ENCODE data around the gene CNIH3. TPM values are rescaled to one million over a fixed set of nuclear protein-coding genes. Genes with fewer than 3 reads are reported as not detected.

The CNIH3 gene
- total RNA-seq, 1 experiment from 2014 or later, result 1.8 TPM

DNA sequence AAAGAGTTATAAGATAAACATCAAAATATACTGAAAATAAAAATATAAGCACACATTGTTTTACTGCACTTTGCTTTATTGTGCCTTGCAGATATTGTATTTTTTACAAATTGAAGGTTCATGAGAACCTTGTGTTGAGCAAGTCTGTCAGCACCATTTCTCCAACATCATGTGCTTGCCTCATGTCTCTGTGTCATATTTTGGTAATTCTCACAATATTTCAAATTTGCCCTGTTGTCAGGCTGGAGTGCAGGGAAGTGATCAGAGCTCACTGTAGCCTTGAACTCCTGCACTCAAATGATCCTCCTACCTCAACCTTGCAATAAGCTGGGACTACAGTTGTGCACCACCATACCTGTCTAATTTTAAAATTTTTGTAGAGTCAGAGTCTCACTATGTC is 21.3 kb upstream of the CNIH3 start:
- H2AFZ ChIP-seq (ENCODE audit: low read depth, low read length, poor library complexity, severe bottlenecking), result no peak overlapping the region
- peaks cover 0 to 2% of the 10 kb centered on the region in 2 experiments; a peak in 1 of 4 replicates for H3K4me1 ChIP-seq (ENCODE audit: control insufficient read depth in 1 of 2, insufficient read depth in 2 of 2, low read length in 2 of 2)
- no peak overlapping the region for H3K9ac ChIP-seq (ENCODE audit: low read length)
- intact Hi-C loops (cut with micrococcal nuclease), result no loop called here
- H3K9me2 ChIP-seq (ENCODE audit: insufficient read depth), result no peaks in the 10 kb centered on the region
- H4K20me1 ChIP-seq (ENCODE audit: insufficient read depth), result no peaks in the 10 kb centered on the region
- no peak overlapping the region for H3K4me3 ChIP-seq (replicated peaks in 1 of 2; ENCODE audit: low read depth in 1 of 2, low read length in 2 of 2)
- RAD21 ChIA-PET (ENCODE audit: low non-redundant PET in 1 of 2, low total read pairs in 2 of 2, uncharacterized antibody in 2 of 2, unreplicated experiment in 2 of 2), result no interaction called here
- no TSS peak for BruUV-seq (replicated peaks)
- H3K27ac ChIP-seq (ENCODE audit: low read depth, low read length), result no peak overlapping the region
- CTCF ChIA-PET, result no interaction called here
- TF ChIP-seq CEBPB (IDR thresholded peaks at IDR 0.05; ENCODE audit: low read depth), result no peak
- TF ChIP-seq SIN3A (IDR thresholded peaks at IDR 0.05; ENCODE audit: low read depth), result no peak
- no peak for TF ChIP-seq EZH2 (IDR thresholded peaks at IDR 0.05)
- no peak for TF ChIP-seq TCF7L2 (IDR thresholded peaks at IDR 0.05; ENCODE audit: borderline replicate concordance, extremely low read depth, insufficient read depth, insufficient read length)
- TF ChIP-seq CBX3 (IDR thresholded peaks at IDR 0.05; ENCODE audit: low read depth), result no peak
- TF ChIP-seq, protein P1, sequence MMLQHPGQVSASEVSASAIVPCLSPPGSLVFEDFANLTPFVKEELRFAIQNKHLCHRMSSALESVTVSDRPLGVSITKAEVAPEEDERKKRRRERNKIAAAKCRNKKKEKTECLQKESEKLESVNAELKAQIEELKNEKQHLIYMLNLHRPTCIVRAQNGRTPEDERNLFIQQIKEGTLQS (IDR thresholded peaks at IDR 0.05), result no peak
- TF ChIP-seq ZFX (IDR thresholded peaks at IDR 0.05), result no peak
- TF ChIP-seq EZH2phosphoT487 (IDR thresholded peaks at IDR 0.05; ENCODE audit: borderline replicate concordance), result no peak
- no peak for TF ChIP-seq EGR1 (IDR thresholded peaks at IDR 0.05; ENCODE audit: low read depth)
- no peak for TF ChIP-seq POLR2AphosphoS5 (IDR thresholded peaks at IDR 0.05; ENCODE audit: low read depth, low read length)
- no peak for TF ChIP-seq YY1 (IDR thresholded peaks at IDR 0.05; ENCODE audit: extremely low read depth, insufficient replicate concordance, low read depth, low read length)
- no peak overlapping the region for H3K4me2 ChIP-seq (ENCODE audit: low read length)
- POLR2A ChIA-PET, result no interaction called here
- H3K79me2 ChIP-seq (ENCODE audit: insufficient read depth, low read length), result no peaks in the 10 kb centered on the region
- ATAC-seq (no peak), DNase-seq (ENCODE audit: low read depth, low spot score) (no peak)
- H3K9me3 ChIP-seq (ENCODE audit: control insufficient read depth in 1 of 2, insufficient read depth in 1 of 2, low read depth in 1 of 2, low read length in 2 of 2), result no peaks in the 10 kb centered on the region
- no peaks in the 10 kb centered on the region for H3K36me3 ChIP-seq (ENCODE audit: control insufficient read depth in 1 of 2, insufficient read depth in 2 of 2, low read length in 2 of 2)
- H3K27me3 ChIP-seq (ENCODE audit: insufficient read depth, low read length), result no peaks in the 10 kb centered on the region

DNA sequence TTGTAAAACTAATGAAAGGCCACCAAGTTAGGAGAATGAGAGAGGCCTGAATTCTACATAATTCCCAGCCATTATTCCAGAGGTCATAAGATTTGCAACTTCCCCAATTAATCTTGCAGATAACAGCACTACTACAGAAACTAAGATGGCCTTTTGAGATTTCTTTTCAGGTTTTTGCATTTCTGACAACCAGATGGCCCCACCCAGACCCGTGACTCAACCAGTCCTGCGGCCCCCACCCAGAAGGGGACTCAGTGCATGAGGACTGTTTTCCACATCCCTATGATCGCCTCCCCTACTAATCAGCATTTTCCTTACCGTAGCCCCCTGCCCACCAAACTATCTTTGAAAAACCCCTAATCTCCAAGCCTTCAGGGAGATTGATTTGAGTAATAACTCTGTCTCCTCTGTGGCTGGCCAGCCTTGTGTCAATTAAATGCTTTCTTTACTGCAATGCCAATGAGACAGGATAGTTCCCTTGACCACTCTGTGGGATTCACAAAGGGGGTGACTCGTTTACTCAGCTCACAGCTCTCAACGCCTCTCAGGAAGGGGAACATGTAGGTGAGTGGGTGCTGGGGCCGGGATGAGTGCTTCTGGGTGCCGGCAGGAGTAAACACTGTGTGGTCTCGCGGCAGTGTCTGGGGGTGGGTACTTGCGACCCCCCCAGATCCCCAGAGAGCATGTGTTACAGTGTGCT is 10.5 kb upstream of the CNIH3 start:
- BruUV-seq (replicated peaks), result no TSS peak
- H3K27ac ChIP-seq (ENCODE audit: low read depth, low read length), result no peak overlapping the region
- TF ChIP-seq, protein P2, sequence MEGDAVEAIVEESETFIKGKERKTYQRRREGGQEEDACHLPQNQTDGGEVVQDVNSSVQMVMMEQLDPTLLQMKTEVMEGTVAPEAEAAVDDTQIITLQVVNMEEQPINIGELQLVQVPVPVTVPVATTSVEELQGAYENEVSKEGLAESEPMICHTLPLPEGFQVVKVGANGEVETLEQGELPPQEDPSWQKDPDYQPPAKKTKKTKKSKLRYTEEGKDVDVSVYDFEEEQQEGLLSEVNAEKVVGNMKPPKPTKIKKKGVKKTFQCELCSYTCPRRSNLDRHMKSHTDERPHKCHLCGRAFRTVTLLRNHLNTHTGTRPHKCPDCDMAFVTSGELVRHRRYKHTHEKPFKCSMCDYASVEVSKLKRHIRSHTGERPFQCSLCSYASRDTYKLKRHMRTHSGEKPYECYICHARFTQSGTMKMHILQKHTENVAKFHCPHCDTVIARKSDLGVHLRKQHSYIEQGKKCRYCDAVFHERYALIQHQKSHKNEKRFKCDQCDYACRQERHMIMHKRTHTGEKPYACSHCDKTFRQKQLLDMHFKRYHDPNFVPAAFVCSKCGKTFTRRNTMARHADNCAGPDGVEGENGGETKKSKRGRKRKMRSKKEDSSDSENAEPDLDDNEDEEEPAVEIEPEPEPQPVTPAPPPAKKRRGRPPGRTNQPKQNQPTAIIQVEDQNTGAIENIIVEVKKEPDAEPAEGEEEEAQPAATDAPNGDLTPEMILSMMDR (IDR thresholded peaks at IDR 0.05 in 2 of 3, conservative IDR thresholded peaks at IDR 0.05 in 1 of 3; ENCODE audit: borderline replicate concordance in 1 of 3, insufficient read depth in 1 of 3, low read depth in 2 of 3, low read length in 2 of 3), result no peak
- TF ChIP-seq SP1 (IDR thresholded peaks at IDR 0.05; ENCODE audit: low read depth) (no peak), TCF7L2 (IDR thresholded peaks at IDR 0.05; ENCODE audit: borderline replicate concordance, extremely low read depth, insufficient read depth, insufficient read length) (no peak), SIN3A (IDR thresholded peaks at IDR 0.05; ENCODE audit: low read depth) (no peak), ZFX (IDR thresholded peaks at IDR 0.05) (no peak), ZNF274 (IDR thresholded peaks at IDR 0.05; ENCODE audit: low read depth, low read length) (no peak), JUND (IDR thresholded peaks at IDR 0.05) (no peak), POLR2AphosphoS5 (IDR thresholded peaks at IDR 0.05; ENCODE audit: low read depth, low read length) (no peak)
- TF ChIP-seq, protein P1 (IDR thresholded peaks at IDR 0.05), result no peak
- POLR2A ChIA-PET, result no interaction called here
- no peaks in the 10 kb centered on the region for H3K4me1 ChIP-seq (ENCODE audit: control insufficient read depth in 1 of 2, insufficient read depth in 2 of 2, low read length in 2 of 2)
- H3K27me3 ChIP-seq (ENCODE audit: insufficient read depth, low read length), result no peaks in the 10 kb centered on the region
- no peaks in the 10 kb centered on the region for H4K20me1 ChIP-seq (ENCODE audit: insufficient read depth)
- H3K36me3 ChIP-seq (ENCODE audit: control insufficient read depth in 1 of 2, insufficient read depth in 2 of 2, low read length in 2 of 2), result no peaks in the 10 kb centered on the region
- RAD21 ChIA-PET (ENCODE audit: low non-redundant PET in 1 of 2, low total read pairs in 2 of 2, uncharacterized antibody in 2 of 2, unreplicated experiment in 2 of 2), result no interaction called here
- H3K9ac ChIP-seq (ENCODE audit: low read length), result no peak overlapping the region
- H3K4me3 ChIP-seq (replicated peaks in 1 of 2; ENCODE audit: low read depth in 1 of 2, low read length in 2 of 2), result no peak overlapping the region
- CTCF ChIA-PET, result no interaction called here
- no peak overlapping the region for H3K4me2 ChIP-seq (ENCODE audit: low read length)
- no peak for ATAC-seq
- intact Hi-C loops (cut with micrococcal nuclease), result no loop called here
- H3K9me2 ChIP-seq (ENCODE audit: insufficient read depth), result no peaks in the 10 kb centered on the region
- no peak overlapping the region for H2AFZ ChIP-seq (ENCODE audit: low read depth, low read length, poor library complexity, severe bottlenecking)
- no peaks in the 10 kb centered on the region for H3K79me2 ChIP-seq (ENCODE audit: insufficient read depth, low read length)
- no peaks in the 10 kb centered on the region for H3K9me3 ChIP-seq (ENCODE audit: control insufficient read depth in 1 of 2, insufficient read depth in 1 of 2, low read depth in 1 of 2, low read length in 2 of 2)
- no peak for DNase-seq (ENCODE audit: low read depth, low spot score)

Measured in HCT116 (cell line).